ENCODE data around the gene MET. TPM values are rescaled to one million over a fixed set of nuclear protein-coding genes. Genes with fewer than 3 reads are reported as not detected.

MET gene
- total and polyA plus RNA-seq, 2 of the 13 experiments (the other 11 are each of a cell fraction or from before 2014, with no cell fraction given) = 21.8 to 31.5 TPM

GRCh38 chr7:116810267-116811116 is 138.5 kb downstream of the MET start (continued):
- TF ChIP-seq NFE2 (CRISPR knock-in tag; IDR thresholded peaks at IDR 0.05) (no peak), STAT5B (CRISPR knock-in tag; IDR thresholded peaks at IDR 0.05) (no peak), MZF1 (CRISPR knock-in tag; IDR thresholded peaks at IDR 0.05; ENCODE audit: borderline replicate concordance) (no peak), ZNF609 (CRISPR knock-in tag; IDR thresholded peaks at IDR 0.05; ENCODE audit: borderline replicate concordance) (peak; percentile 90), HIVEP1 (CRISPR knock-in tag; IDR thresholded peaks at IDR 0.05) (no peak), DZIP1 (CRISPR knock-in tag; IDR thresholded peaks at IDR 0.05) (no peak), ZNF614 (CRISPR knock-in tag; IDR thresholded peaks at IDR 0.05; ENCODE audit: borderline replicate concordance) (no peak; the same call in 1 of the 2 replicates), MIER3 (CRISPR knock-in tag; IDR thresholded peaks at IDR 0.05; ENCODE audit: borderline replicate concordance) (no peak)
- TF ChIP-seq, protein P1, sequence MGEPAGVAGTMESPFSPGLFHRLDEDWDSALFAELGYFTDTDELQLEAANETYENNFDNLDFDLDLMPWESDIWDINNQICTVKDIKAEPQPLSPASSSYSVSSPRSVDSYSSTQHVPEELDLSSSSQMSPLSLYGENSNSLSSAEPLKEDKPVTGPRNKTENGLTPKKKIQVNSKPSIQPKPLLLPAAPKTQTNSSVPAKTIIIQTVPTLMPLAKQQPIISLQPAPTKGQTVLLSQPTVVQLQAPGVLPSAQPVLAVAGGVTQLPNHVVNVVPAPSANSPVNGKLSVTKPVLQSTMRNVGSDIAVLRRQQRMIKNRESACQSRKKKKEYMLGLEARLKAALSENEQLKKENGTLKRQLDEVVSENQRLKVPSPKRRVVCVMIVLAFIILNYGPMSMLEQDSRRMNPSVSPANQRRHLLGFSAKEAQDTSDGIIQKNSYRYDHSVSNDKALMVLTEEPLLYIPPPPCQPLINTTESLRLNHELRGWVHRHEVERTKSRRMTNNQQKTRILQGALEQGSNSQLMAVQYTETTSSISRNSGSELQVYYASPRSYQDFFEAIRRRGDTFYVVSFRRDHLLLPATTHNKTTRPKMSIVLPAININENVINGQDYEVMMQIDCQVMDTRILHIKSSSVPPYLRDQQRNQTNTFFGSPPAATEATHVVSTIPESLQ (CRISPR knock-in tag; conservative IDR thresholded peaks at IDR 0.05) = no peak
- TF ChIP-seq, protein P2, sequence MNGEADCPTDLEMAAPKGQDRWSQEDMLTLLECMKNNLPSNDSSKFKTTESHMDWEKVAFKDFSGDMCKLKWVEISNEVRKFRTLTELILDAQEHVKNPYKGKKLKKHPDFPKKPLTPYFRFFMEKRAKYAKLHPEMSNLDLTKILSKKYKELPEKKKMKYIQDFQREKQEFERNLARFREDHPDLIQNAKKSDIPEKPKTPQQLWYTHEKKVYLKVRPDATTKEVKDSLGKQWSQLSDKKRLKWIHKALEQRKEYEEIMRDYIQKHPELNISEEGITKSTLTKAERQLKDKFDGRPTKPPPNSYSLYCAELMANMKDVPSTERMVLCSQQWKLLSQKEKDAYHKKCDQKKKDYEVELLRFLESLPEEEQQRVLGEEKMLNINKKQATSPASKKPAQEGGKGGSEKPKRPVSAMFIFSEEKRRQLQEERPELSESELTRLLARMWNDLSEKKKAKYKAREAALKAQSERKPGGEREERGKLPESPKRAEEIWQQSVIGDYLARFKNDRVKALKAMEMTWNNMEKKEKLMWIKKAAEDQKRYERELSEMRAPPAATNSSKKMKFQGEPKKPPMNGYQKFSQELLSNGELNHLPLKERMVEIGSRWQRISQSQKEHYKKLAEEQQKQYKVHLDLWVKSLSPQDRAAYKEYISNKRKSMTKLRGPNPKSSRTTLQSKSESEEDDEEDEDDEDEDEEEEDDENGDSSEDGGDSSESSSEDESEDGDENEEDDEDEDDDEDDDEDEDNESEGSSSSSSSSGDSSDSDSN (CRISPR knock-in tag; IDR thresholded peaks at IDR 0.05) = no peak
- TF ChIP-seq, protein P3, sequence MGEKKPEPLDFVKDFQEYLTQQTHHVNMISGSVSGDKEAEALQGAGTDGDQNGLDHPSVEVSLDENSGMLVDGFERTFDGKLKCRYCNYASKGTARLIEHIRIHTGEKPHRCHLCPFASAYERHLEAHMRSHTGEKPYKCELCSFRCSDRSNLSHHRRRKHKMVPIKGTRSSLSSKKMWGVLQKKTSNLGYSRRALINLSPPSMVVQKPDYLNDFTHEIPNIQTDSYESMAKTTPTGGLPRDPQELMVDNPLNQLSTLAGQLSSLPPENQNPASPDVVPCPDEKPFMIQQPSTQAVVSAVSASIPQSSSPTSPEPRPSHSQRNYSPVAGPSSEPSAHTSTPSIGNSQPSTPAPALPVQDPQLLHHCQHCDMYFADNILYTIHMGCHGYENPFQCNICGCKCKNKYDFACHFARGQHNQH (CRISPR knock-in tag; IDR thresholded peaks at IDR 0.05) = peak; percentile 25; the same call in 1 of the 2 replicates

All from HepG2 (cell line).